GM19372 (cell line): ENCODE data around the gene SIRT1.
"Not testable (repeated sequence)": the region's sequence is repeated elsewhere in the genome, so short reads cannot be mapped to it uniquely, and the experiment has no call there.

Source experiments
- ATAC-seq: cut with Tn5 transposase; IDR thresholded peaks from one replicate; pipeline ENCODE4 v1.9.1; 2021; ENCODE audit warnings: mild to moderate bottlenecking, low read depth, moderate library complexity; ENCODE audit not compliant: unreplicated experiment

The SIRT1 gene

GRCh38 chr10:67875340-67876238 lies 8.9 kb upstream of the SIRT1 start:
- ATAC-seq, result no peak

GRCh38 chr10:67877421-67877820 lies 7.0 kb upstream of the SIRT1 start:
- ATAC-seq, result not testable (repeated sequence)

- ATAC-seq, result no peak
Observed at GRCh38 chr10:67878133-67878532, 6.3 kb upstream of the SIRT1 start.

- ATAC-seq, result no peak
Observed at GRCh38 chr10:67883710-67884312, 645 bp upstream of the SIRT1 start.

GRCh38 chr10:67884842-67885670 lies 600 bp downstream of the SIRT1 start:
- ATAC-seq, result peak; percentile 56

- ATAC-seq, result no peak
Observed at GRCh38 chr10:67893637-67894036, 9.2 kb downstream of the SIRT1 start.

- ATAC-seq, result no peak
Observed at GRCh38 chr10:67903581-67903980, 19.1 kb downstream of the SIRT1 start.

- ATAC-seq, result no peak
Observed at GRCh38 chr10:67912331-67912946, 28.0 kb downstream of the SIRT1 start.

GRCh38 chr10:67914777-67915340 lies 30.4 kb downstream of the SIRT1 start:
- no peak for ATAC-seq

- ATAC-seq, result no peak
Observed at GRCh38 chr10:67917169-67917568, 32.7 kb downstream of the SIRT1 start.

GRCh38 chr10:67917679-67918078 lies 33.2 kb downstream of the SIRT1 start:
- ATAC-seq, result no peak

GRCh38 chr10:67921065-67921464 lies 36.6 kb downstream of the SIRT1 start:
- ATAC-seq, result no peak

GRCh38 chr10:67923551-67923950 lies 39.1 kb downstream of the SIRT1 start:
- no peak for ATAC-seq

- no peak for ATAC-seq
Observed at GRCh38 chr10:67924136-67924535, 39.7 kb downstream of the SIRT1 start.

GRCh38 chr10:67925449-67926005 lies 41.1 kb downstream of the SIRT1 start:
- no peak for ATAC-seq

GRCh38 chr10:67926951-67927350 lies 42.5 kb downstream of the SIRT1 start:
- no peak for ATAC-seq

- no peak for ATAC-seq
Observed at GRCh38 chr10:67933199-67933598, 48.7 kb downstream of the SIRT1 start.

GRCh38 chr10:67934336-67934735 lies 49.9 kb downstream of the SIRT1 start:
- ATAC-seq, result no peak

- no peak for ATAC-seq
Observed at GRCh38 chr10:67935223-67935622, 50.8 kb downstream of the SIRT1 start.

- ATAC-seq, result no peak
Observed at GRCh38 chr10:67936416-67936815, 52.0 kb downstream of the SIRT1 start.
